ENCODE results near the gene COX5A. TPM values are rescaled to one million over a fixed set of nuclear protein-coding genes. Genes with fewer than 3 reads are reported as not detected.

Gene COX5A
- total RNA-seq, 1 experiment from 2014 or later, result 144 TPM

DNA sequence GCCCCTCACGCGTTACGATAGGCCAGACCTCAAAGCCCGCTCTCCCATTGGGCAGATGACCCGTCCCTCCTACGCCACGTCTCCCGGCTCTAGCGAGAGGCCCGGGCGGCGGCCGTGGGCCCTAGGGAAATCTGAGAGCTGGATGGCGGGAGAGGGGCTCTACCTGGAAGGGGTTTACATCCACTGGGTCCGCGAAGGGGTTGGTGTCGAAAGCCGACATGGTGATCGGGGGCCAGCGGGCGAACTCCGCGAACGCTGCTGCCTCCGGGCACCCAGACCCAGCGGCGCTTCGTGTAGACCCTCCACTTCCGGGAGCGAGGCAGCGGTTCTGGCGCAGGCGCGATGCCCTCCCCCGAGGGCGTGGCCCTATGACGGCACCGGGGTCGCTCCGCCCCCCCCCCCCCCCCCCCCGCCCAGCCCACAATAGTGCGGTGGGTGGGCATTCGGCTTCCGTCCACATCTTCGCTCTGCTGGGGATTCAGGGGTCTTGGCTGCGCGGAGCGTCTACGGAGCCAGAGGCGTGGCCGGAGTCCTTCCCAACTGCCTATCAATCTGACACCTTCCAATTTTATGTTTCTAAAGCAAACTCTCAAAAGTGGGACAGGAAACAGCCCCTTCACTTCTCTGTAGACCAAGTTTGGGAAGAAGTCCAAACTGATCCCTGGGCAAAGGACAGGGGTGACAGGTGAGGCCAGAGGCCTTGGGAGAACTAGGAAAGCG is 64.7 kb downstream of the COX5A start, which contains the start of gene SCAMP2:
TSS of gene SCAMP2 (minus strand) at position 330 of the 720 bp plus-strand sequence. CDS start at position 220, 110 bp downstream.
- DNase-seq (ENCODE audit: low spot score), result peak; percentile 96

DNA sequence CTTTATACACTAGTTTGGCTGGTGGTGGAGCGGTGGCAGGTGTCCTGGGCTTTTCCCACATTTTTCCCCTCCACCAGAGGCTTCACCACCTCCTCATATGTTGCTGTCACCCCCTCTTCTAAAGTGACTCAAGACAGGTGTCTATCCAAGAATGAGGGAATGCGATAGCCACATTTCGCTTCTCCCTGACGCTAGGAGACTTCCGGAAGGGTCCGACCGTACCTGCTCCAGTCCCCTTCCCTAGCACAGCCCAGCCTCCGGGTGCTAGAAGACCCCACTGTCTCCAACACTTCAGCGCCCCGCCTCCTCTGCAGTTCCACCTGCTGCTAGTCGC is 65.2 kb downstream of the COX5A start:
- no peak for DNase-seq (ENCODE audit: low spot score)

DNA sequence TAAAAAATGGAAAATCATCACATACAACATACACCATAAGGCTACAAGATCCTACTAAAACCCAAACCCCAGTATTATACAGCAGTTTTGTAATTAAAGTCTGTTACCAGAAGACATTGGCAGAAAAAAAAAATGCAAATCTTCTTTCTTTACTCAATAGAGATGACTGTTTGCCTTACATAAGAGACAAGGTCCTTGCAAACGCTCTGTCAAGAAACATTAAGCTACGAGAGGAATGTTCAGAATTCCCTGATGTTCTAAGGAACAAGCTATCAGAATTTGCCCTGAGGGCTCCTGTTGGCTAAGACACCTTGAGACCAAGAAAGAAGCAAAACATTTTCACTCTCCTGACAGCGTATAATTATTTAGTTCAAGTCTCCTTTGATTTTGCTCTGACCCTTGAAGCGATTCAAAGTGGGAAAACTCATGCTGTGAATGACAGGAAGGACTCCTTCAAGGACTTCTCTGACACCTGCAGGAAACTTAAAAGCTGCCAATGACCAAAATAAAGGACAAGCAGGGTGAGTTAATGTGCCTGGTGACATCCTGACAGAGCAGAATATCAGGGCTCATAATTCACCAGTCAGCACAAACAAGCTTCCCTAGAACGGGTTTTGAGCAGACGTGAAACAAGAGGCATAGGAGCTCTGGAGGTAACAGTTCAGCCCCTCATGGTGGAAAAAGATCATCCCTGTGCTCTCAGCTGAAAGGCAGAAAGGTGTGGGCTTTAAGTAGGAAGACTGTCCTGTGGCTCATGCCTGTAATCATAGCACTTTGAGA is 67.2 kb downstream of the COX5A start:
- no peak for DNase-seq (ENCODE audit: low spot score)

Small RNA genes within 50 kb of the gene (small RNA-seq; reads per million reads assigned to genes)
- gene RF00019, result not detected

Other genes with a start within 250 kb of the COX5A start
- gene EDC3, start 242.0 kb downstream of the COX5A start, total RNA-seq (2014; rRNA removed; shearing (Covaris generic)), result 9.4 and 24.0 TPM in 2 replicates
- gene CYP1A1, start 212.5 kb downstream of the COX5A start, total RNA-seq (2014; rRNA removed; shearing (Covaris generic)), result 0.10 and 2.0 TPM in 2 replicates
- not detected in 2 replicates for gene CYP1A2, start 189.2 kb downstream of the COX5A start, total RNA-seq (2014; rRNA removed; shearing (Covaris generic))
- 54.7 and 60.2 TPM in 2 replicates for gene CSK, start 156.0 kb downstream of the COX5A start, total RNA-seq (2014; rRNA removed; shearing (Covaris generic))
- gene LMAN1L, start 125.2 kb downstream of the COX5A start, total RNA-seq (2014; rRNA removed; shearing (Covaris generic)), result not detected in 2 replicates
- 0.13 and 0.25 TPM in 2 replicates for gene CPLX3, start 111.4 kb downstream of the COX5A start, total RNA-seq (2014; rRNA removed; shearing (Covaris generic))
- gene ULK3, start 94.9 kb downstream of the COX5A start, total RNA-seq (2014; rRNA removed; shearing (Covaris generic)), result 96.4 and 97.0 TPM in 2 replicates
- gene SCAMP2, start 64.7 kb downstream of the COX5A start, total RNA-seq (2014; rRNA removed; shearing (Covaris generic)), result 45.6 and 57.4 TPM in 2 replicates
- 61.3 and 81.8 TPM in 2 replicates for gene MPI, start 48.0 kb downstream of the COX5A start, total RNA-seq (2014; rRNA removed; shearing (Covaris generic))
- 66.1 and 66.2 TPM in 2 replicates for gene FAM219B, start 31.2 kb downstream of the COX5A start, total RNA-seq (2014; rRNA removed; shearing (Covaris generic))
- 60.1 and 68.1 TPM in 2 replicates for gene RPP25, start 18.7 kb upstream of the COX5A start, total RNA-seq (2014; rRNA removed; shearing (Covaris generic))
- gene SCAMP5, start 57.5 kb upstream of the COX5A start, total RNA-seq (2014; rRNA removed; shearing (Covaris generic)), result 0.86 and 3.0 TPM in 2 replicates
- gene PPCDC, start 85.5 kb upstream of the COX5A start, total RNA-seq (2014; rRNA removed; shearing (Covaris generic)), result 26.9 and 37.0 TPM in 2 replicates

Measured in HT-29 (cell line).